Activated CD8-positive, alpha-beta memory T cell treated with anti-CD3 and anti-CD28 coated beads, Interleukin-2, amount 50 U/mL, for 48 hours (primary cell): ENCODE results near the gene CAMTA1.
"Not testable (repeated sequence)": the region's sequence is repeated elsewhere in the genome, so short reads cannot be mapped to it uniquely, and the experiment has no call there.

ENCODE experiments used
- DNase-seq: peaks from one replicate; pipeline ENCODE4 v3.0.0-alpha.2; 2020

The CAMTA1 gene

GRCh38 chr1:6912518-6912917 lies 127.3 kb downstream of the CAMTA1 start:
- DNase-seq, result no peak

DNA sequence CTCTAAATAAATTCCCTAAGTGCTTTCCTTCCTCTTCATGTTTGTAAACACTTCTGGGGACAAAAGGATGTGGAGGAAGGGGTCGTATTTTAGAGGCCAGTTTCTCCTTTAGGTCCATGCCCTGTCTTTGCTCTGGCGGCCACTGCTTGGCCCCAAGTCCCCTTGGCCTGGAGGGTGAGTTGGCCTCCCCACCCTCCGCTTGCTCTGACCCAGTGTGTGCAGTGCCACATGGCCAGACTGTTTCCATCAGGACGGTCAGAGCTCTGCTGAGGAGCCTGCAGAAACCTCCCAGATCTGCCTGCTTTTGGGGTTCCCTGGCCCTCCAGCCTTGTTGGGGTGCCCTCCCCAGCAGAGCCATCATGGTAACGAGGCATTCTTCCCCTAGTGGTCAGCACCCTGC lies 127.8 kb downstream of the CAMTA1 start:
- DNase-seq, result no peak

DNA sequence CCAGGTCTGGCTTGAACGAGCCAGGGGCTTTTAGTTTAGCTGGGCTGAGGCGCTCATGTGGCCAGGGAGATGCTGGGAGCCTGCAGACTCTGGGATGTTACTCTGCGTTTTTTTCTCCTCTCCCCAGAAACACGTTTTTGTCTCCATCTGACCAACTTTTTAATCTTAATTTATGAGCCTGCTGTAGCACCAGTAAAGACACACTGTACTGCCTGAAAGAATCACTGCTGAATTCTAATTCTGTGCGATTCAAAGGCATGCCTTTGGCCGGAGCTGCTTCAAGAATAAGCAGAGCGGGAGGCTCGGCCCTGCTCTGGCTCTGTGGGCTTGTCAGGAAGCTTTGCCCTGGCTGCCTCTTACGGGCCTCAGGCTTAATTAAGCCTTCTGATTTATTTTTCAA lies 129.5 kb downstream of the CAMTA1 start:
- DNase-seq, result no peak

- DNase-seq, result no peak
Observed at GRCh38 chr1:6915999-6916565, 130.8 kb downstream of the CAMTA1 start.

DNA sequence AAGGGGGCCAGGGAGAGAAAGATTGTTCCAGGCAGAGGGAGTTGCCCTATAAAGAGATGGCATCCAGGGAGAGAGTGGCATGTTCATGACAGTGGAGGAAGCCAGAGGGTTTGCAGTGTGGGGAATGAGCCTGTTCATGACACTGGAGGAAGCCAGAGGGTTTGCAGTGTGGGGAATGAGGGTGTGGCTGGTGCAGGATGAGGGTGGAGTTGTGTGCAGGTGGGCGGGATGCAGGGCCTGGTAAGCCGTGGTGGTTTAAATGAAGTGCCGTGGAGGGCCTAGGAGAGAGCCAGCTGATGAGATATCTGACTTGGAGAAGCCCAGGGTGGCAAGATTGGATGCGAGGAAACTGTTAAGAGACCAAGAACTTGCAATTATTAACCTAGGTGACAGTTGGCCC lies 131.8 kb downstream of the CAMTA1 start:
- no peak for DNase-seq

DNA sequence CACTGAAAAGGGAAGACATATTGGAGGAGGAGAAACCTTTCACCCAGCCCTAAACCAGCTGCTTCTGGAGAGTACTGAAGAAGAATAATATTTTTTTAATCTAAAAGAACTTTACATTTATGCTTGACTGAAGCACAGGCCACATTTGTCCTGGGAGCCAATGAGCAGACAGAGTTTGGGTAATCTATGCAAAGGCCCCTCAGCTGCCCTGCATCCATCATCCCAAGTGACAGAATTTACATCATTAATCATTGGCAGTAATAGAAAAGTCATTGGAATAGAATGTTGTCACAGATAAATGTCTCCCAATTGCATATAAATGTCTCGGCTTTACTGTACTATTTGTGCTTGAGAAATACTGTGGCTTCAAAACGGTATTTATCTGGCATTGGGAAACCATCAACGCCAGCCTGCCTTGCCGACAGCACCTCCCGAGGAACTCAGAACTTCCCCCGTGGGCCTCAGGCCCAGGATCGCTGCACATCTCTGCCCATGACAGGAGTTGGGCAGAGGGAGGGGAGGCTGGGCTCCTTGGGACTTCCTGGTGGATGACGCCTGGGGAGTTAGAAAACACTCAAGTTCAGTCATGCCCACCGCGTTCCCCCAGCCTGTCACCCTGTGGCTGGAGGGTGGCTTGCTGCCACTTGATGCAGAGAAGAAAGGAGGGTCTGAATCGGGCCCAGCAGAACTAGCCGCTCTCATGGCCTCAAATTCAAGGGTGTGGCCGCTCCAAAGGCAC lies 133.1 kb downstream of the CAMTA1 start:
- no peak for DNase-seq

DNA sequence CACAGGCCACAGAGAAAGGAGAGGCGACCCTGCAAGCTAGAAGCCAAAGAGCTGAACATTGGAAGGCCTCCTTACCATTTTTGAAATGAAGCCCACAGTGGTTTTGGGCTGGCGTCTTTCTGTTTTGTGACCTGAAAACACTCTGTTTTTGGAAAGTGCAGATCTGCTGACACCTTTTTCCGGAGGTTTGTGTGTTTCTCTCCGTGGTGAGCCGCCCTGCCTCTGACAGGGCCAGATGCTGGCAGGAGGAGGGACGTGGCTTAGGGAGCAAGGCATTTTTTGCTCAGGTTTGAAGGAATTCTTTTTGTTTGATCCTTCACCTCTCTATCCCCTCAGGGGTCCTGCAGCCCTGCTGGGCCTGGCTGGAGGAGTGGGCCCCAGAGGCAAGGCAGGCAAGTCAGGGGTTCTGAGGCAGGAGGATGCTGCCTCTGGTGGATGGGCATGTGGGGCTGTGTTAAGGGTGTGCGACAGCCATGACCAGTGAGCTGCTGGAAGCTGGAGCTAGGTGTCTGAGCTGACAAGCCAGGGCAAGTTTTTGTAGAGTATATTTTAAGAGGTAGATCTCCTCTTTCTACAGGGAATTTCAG lies 133.8 kb downstream of the CAMTA1 start:
- DNase-seq, result no peak

GRCh38 chr1:6921506-6921905 lies 136.3 kb downstream of the CAMTA1 start:
- DNase-seq, result not testable (repeated sequence)

- DNase-seq, result no peak
Observed at GRCh38 chr1:6922096-6922931, 137.1 kb downstream of the CAMTA1 start.

DNA sequence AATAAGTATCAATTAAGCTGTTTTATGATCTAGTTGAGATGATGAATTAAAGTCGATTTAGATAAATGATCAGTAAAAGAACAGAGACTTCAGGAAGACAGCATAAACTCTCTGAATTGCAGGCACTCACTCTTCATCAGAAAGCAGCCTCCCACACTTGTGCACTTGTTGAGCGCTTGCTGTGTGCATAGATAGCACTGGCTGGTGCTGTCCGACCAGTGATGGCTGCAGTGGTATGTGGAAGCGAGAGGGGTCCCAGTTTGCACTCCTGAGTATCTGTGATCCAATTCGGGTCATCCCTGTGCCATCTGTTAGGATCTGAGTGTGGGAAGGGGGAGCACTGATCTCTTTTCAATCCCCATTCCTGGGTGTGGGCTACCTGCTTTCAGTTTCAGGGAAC lies 137.8 kb downstream of the CAMTA1 start:
- no peak for DNase-seq

DNA sequence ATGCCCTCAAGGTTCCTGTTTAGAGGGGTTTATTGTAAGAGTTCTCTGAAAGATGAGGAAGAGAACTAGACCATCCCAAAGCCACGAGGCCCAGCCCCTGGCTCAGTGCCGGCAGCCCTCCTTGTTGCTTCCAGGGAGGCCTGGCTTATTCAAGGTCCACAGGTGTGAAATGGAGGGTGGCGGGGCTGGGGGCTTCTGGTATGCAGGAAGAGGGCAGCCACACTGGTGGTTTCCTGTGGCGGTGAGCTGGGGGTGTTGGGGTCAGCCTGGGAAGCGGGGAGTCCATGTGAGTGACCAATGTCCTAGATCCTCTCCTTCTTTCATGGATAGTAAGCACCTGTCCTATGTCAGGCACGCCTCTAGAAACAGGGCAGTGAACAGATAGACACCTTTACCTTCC lies 138.2 kb downstream of the CAMTA1 start:
- no peak for DNase-seq

GRCh38 chr1:6923955-6924881 lies 139.0 kb downstream of the CAMTA1 start:
- no peak for DNase-seq

DNA sequence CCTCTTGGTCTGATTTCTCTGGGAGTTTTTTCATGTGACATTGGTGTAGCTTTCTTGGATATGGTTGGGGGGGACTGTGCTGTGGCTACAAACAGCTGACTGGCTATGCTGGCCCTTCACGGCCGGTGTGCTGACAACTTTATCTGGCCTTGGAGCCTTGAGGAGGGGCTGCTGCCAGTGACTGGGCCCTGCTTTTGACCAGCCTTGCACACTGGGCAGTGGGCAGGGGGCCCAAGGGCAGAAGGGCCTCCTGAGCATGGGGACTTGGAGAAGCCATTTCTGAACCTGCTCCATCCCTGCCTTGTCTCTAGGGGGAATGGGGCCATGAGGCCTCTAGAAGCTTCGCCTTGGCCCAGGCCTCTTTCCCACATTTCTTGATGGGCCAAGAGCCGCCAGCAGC lies 139.6 kb downstream of the CAMTA1 start:
- DNase-seq, result no peak

GRCh38 chr1:6927626-6928025 lies 142.4 kb downstream of the CAMTA1 start:
- no peak for DNase-seq

GRCh38 chr1:6928106-6928885 lies 143.0 kb downstream of the CAMTA1 start:
- DNase-seq, result no peak

GRCh38 chr1:6930732-6931300 lies 145.6 kb downstream of the CAMTA1 start:
- DNase-seq, result no peak

DNA sequence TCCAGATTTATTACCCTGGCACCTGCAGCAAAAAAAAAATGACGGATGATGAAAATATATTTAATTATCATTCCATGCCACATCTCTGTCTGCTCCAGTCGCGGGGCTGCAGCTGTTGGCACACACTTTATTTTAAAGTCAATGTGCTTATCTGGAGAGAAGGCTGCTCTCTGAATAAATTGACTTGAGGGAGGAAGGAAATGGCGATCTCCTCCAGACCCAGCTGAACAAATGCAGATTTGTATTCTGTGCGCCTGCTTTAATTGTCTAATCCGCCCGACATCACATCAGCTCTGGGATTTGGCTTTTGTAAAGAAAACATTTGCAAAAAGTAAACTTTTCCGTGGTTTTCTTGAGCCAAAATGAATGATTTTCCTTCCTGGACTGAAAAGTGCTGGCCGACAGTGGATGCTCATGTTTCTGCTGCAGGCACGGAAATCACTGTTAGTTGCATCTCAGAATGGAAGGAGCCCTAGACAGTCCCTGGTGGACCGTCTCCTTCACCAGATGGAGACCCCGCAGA lies 150.2 kb downstream of the CAMTA1 start:
- DNase-seq, result no peak

DNA sequence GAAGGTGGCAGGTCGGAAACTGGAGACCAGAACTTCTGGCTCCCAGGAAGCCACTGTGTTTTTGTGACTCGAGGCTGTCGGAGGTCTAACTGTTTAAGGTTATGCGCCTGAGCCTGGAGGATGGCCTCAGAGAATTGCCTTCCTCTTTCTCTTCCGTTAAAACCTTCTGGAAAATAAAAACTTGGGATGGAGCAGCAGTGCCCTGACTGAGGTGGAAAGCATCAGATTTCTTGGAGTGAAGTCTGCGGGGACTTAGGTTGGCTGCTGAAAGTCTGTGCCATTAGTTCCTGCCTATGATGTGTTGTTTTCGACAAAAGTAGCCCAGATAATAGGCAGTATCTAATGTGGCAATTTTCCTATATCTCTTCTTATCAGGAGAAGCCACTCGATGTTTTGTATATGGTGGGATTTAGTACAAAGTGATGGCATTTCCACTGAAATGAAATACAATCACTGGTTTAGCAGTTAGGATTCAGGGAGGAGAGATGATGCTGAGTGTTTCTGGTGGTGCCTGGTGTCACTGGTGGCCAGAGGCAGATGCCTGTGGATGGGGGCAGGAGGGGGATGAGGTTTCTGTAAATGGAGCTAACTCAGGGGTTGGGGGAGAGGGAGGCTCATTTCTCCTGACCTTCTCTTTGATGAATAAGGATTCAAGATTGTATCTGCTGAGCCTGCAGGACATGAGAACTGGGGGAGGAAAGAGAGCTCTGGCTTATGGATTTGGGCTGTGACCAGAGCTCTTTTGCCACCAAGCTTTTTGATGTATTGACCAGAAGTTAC lies 150.8 kb downstream of the CAMTA1 start:
- DNase-seq, result no peak

GRCh38 chr1:6937048-6937447 lies 151.8 kb downstream of the CAMTA1 start:
- no peak for DNase-seq

DNA sequence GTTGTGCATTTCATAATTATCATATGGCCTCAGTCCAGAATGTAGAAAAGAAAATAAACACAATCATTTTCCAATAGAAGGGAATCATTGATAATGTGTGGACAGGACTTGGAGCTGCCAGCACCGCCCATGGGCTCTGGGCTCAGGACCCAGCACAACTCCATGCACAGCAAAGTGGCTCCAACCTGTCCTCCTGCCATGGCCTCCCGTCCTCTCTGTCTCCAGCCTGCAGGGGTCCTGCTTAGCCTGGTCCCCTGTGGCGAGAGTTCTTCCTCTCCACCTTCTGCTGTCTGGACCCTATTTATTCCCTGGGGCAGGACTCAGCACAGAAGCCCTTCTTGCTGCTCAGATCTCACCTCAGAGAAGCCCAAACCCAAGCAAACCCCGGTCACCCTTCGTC lies 154.1 kb downstream of the CAMTA1 start:
- no peak for DNase-seq
